Stimulated activated CD4-positive, alpha-beta T cell treated with anti-CD3 and anti-CD28 coated beads, Interleukin-15, amount 100 ng/mL, for 24 hours (primary cell): Measurements from ENCODE around the gene CFAP221.

ENCODE experiments used
- DNase-seq: peaks from one replicate; pipeline ENCODE4 v3.0.0-alpha.2; 2020

Gene CFAP221

GRCh38 chr2:119544075-119544938 lies at the start of gene CFAP221:
CFAP221 (plus strand) TSS chr2:119544449; CDS start chr2:119546132, 1,683 bp downstream.
- peak; percentile 80 for DNase-seq

GRCh38 chr2:119495948-119496347 lies 48.3 kb upstream of the CFAP221 start:
- DNase-seq, result no peak

GRCh38 chr2:119496682-119497081 lies 47.6 kb upstream of the CFAP221 start:
- no peak for DNase-seq

GRCh38 chr2:119508756-119509155 lies 35.5 kb upstream of the CFAP221 start:
- DNase-seq, result no peak

- no peak for DNase-seq
Measured at GRCh38 chr2:119511989-119512388, 32.3 kb upstream of the CFAP221 start.

- no peak for DNase-seq
Measured at GRCh38 chr2:119512946-119513345, 31.3 kb upstream of the CFAP221 start.

GRCh38 chr2:119513832-119514231 lies 30.4 kb upstream of the CFAP221 start:
- no peak for DNase-seq

- no peak for DNase-seq
Measured at GRCh38 chr2:119516121-119516520, 28.1 kb upstream of the CFAP221 start.

GRCh38 chr2:119517433-119517832 lies 26.8 kb upstream of the CFAP221 start:
- DNase-seq, result peak; percentile 65

- no peak for DNase-seq
Measured at GRCh38 chr2:119518401-119519056, 25.7 kb upstream of the CFAP221 start.

- DNase-seq, result no peak
Measured at GRCh38 chr2:119519057-119519408, 25.2 kb upstream of the CFAP221 start.

- DNase-seq, result no peak
Measured at GRCh38 chr2:119520696-119521432, 23.4 kb upstream of the CFAP221 start.

- DNase-seq, result no peak
Measured at GRCh38 chr2:119521433-119522050, 22.7 kb upstream of the CFAP221 start.

GRCh38 chr2:119522671-119523070 lies 21.6 kb upstream of the CFAP221 start:
- no peak for DNase-seq

GRCh38 chr2:119523383-119523951 lies 20.8 kb upstream of the CFAP221 start:
- DNase-seq, result no peak

- DNase-seq, result peak; percentile 7
Measured at GRCh38 chr2:119523952-119524694, 20.1 kb upstream of the CFAP221 start, which contains the start of gene SCTR. SCTR (minus strand) TSS chr2:119524483; CDS start chr2:119524226, 257 bp downstream.

GRCh38 chr2:119525614-119526013 lies 18.6 kb upstream of the CFAP221 start:
- no peak for DNase-seq

GRCh38 chr2:119527999-119528398 lies 16.2 kb upstream of the CFAP221 start:
- no peak for DNase-seq

GRCh38 chr2:119531292-119531691 lies 13.0 kb upstream of the CFAP221 start:
- no peak for DNase-seq

- no peak for DNase-seq
Measured at GRCh38 chr2:119533560-119533959, 10.7 kb upstream of the CFAP221 start.

GRCh38 chr2:119536211-119536610 lies 8.0 kb upstream of the CFAP221 start:
- no peak for DNase-seq

- no peak for DNase-seq
Measured at GRCh38 chr2:119536707-119537106, 7.5 kb upstream of the CFAP221 start.
